Smooth muscle cell (in vitro differentiated cells): ENCODE measurements around the gene CDK14. TPM values are rescaled to one million over a fixed set of nuclear protein-coding genes. Genes with fewer than 3 reads are reported as not detected.
"Not testable (repeated sequence)": the region's sequence is repeated elsewhere in the genome, so short reads cannot be mapped to it uniquely, and the experiment has no call there.

Source experiments
- DNase-seq: peaks from one replicate; lab custom pipeline; 2025; ENCODE audit not compliant: unreplicated experiment; lab: John Stamatoyannopoulos, UW
- H2AFZ ChIP-seq: fragments of 200-600 bp; sonication (generic); 2 replicates; pipeline ENCODE4 v1.6.0; 2016; ENCODE audit warnings: antibody characterized with exemption, low read depth, mild to moderate bottlenecking
- H3F3A ChIP-seq: fragments of 200-600 bp; sonication (generic); 2 replicates; pipeline ENCODE4 v1.6.0; 2017; ENCODE audit warnings: antibody characterized with exemption, low read depth
- H3K27ac ChIP-seq: fragments of 200-600 bp; sonication (generic); 2 replicates; pipeline ENCODE4 v1.5.1; 2016; ENCODE audit warnings: low read depth, mild to moderate bottlenecking
- H3K27me3 ChIP-seq: fragments of 200-600 bp; sonication (generic); 2 replicates; pipeline ENCODE4 v1.6.1; 2016; ENCODE audit warnings: low read depth, mild to moderate bottlenecking
- H3K36me3 ChIP-seq: fragments of 200-600 bp; sonication (generic); 2 replicates; pipeline ENCODE4 v1.5.1; 2016; ENCODE audit warnings: low read depth
- H3K4me1 ChIP-seq: fragments of 200-600 bp; sonication (generic); 2 replicates; pipeline ENCODE4 v1.5.1; 2016; ENCODE audit warnings: low read depth
- H3K4me2 ChIP-seq: fragments of 200-600 bp; sonication (generic); 2 replicates; pipeline ENCODE4 v1.6.0; 2016; ENCODE audit warnings: mild to moderate bottlenecking
- H3K4me3 ChIP-seq: fragments of 200-600 bp; sonication (generic); 2 replicates; pipeline ENCODE4 v1.5.1; 2016; ENCODE audit warnings: mild to moderate bottlenecking
- H3K79me2 ChIP-seq: fragments of 200-600 bp; sonication (generic); 2 replicates; pipeline ENCODE4 v1.6.0; 2016; ENCODE audit warnings: low read depth, mild to moderate bottlenecking
- H3K9ac ChIP-seq: fragments of 200-600 bp; sonication (generic); 2 replicates; pipeline ENCODE4 v1.6.0; 2016; ENCODE audit warnings: low read depth
- H3K9me3 ChIP-seq: fragments of 200-600 bp; sonication (generic); replicated peaks from 2 replicates; pipeline ENCODE4 v1.5.1; 2016; ENCODE audit warnings: low read depth
- H4K20me1 ChIP-seq: fragments of 200-600 bp; sonication (generic); 2 replicates; pipeline ENCODE4 v1.6.0; 2016; ENCODE audit warnings: low read depth
- CTCF ChIP-seq: fragments of 200-600 bp; sonication (generic); IDR thresholded peaks from 2 replicates; pipeline ENCODE4 v1.5.1; 2017; ENCODE audit warnings: borderline replicate concordance, mild to moderate bottlenecking, antibody characterized with exemption; ENCODE audit not compliant: insufficient read depth, poor library complexity, severe bottlenecking
- WGBS: methylation state at CpG from one replicate; pipeline ENCODE4 v1.1.7; 2016; ENCODE audit warnings: low lambda C conversion rate; 5-methylcytosine and 5-hydroxymethylcytosine counted together
- polyA plus RNA-seq: library from polyadenylated mRNA; unstranded; fragments of >200 nt; fragmentation: Nextera tagmentation; extraction: Ambion mirVana; gene quantifications from 2 replicates; pipeline ENCODE4 v1.2.1, GENCODE V29; 2016
- total RNA-seq: library from RNA; depleted of rRNA; stranded (reverse); fragments of >200 nt; gene quantifications from 2 replicates; pipeline ENCODE4 v1.2.3, GENCODE V29; 2014

The CDK14 gene
- total and polyA plus RNA-seq, 2 experiments from 2014 or later = 4.1 to 5.3 TPM

GRCh38 chr7:90919816-90920215 is 323.7 kb downstream of the CDK14 start:
- no peak for DNase-seq
- no peak overlapping the region for H3K27ac ChIP-seq
- H3K9me3 ChIP-seq = no peaks in the 10 kb centered on the region
- no peak overlapping the region for H3K4me2 ChIP-seq
- no peak overlapping the region for H2AFZ ChIP-seq
- no peak overlapping the region for H3K9ac ChIP-seq
- H4K20me1 ChIP-seq = no peaks in the 10 kb centered on the region
- no peaks in the 10 kb centered on the region for H3F3A ChIP-seq
- H3K4me3 ChIP-seq = no peak overlapping the region
- 94% methylated on average over 2 of the region's 2 CpGs for WGBS
- H3K4me1 ChIP-seq = no peaks in the 10 kb centered on the region
- H3K36me3 ChIP-seq = no peaks in the 10 kb centered on the region
- H3K27me3 ChIP-seq = no peaks in the 10 kb centered on the region
- no peaks in the 10 kb centered on the region for H3K79me2 ChIP-seq
- TF ChIP-seq CTCF = no peak

- H3F3A ChIP-seq = no peaks in the 10 kb centered on the region
- H3K9ac ChIP-seq = no peak overlapping the region
- H3K9me3 ChIP-seq = no peaks in the 10 kb centered on the region
- no peak overlapping the region for H2AFZ ChIP-seq
- H3K27ac ChIP-seq = no peak overlapping the region
- H3K79me2 ChIP-seq = no peaks in the 10 kb centered on the region
- H3K4me2 ChIP-seq = no peak overlapping the region
- H3K4me1 ChIP-seq = no peaks in the 10 kb centered on the region
- no peak for TF ChIP-seq CTCF
- no peaks in the 10 kb centered on the region for H3K27me3 ChIP-seq
- 92% methylated on average over 1 of the region's 1 CpG for WGBS
- H4K20me1 ChIP-seq = no peaks in the 10 kb centered on the region
- no peak overlapping the region for H3K4me3 ChIP-seq
- no peak for DNase-seq
- H3K36me3 ChIP-seq = no peaks in the 10 kb centered on the region
Measured at GRCh38 chr7:90920336-90920735, 324.2 kb downstream of the CDK14 start.

GRCh38 chr7:90923541-90923997 is 327.4 kb downstream of the CDK14 start:
- no peak for DNase-seq
- Histone ChIP-seq H3K9ac (no peak overlapping the region), H3K9me3 (no peaks in the 10 kb centered on the region), H3K27me3 (no peaks in the 10 kb centered on the region), H3K79me2 (no peaks in the 10 kb centered on the region), H4K20me1 (no peaks in the 10 kb centered on the region), H3K27ac (no peak overlapping the region), H3K36me3 (no peaks in the 10 kb centered on the region), H3K4me2 (no peak overlapping the region), H3K4me3 (no peak overlapping the region), H3F3A (no peaks in the 10 kb centered on the region), H2AFZ (no peak overlapping the region), H3K4me1 (no peaks in the 10 kb centered on the region)
- no peak for TF ChIP-seq CTCF
- WGBS = 97% methylated on average over 2 of the region's 2 CpGs

GRCh38 chr7:90928700-90929424 is 332.7 kb downstream of the CDK14 start:
- H3K4me3 ChIP-seq, H3K27me3 ChIP-seq, H3K27ac ChIP-seq, H2AFZ ChIP-seq, H3K79me2 ChIP-seq, H3K36me3 ChIP-seq, H3K9ac ChIP-seq, H3K9me3 ChIP-seq, H3F3A ChIP-seq, H3K4me2 ChIP-seq, H3K4me1 ChIP-seq, DNase-seq, H4K20me1 ChIP-seq: not testable (repeated sequence)
- 95% methylated on average over 13 of the region's 13 CpGs for WGBS
